NCI-H510A (cell line): ENCODE measurements around the gene FAM8A1.
A peak's percentile ranks its signal among the peaks of the same experiment; 100 is the strongest.
"Not testable (repeated sequence)": the region's sequence is repeated elsewhere in the genome, so short reads cannot be mapped to it uniquely, and the experiment has no call there.

Experiments used
- DNase-seq: peaks from one replicate; lab custom pipeline; 2025; lab: John Stamatoyannopoulos, UW

FAM8A1 gene

GRCh38 chr6:17599877-17600526 lies at the start of gene FAM8A1:
TSS of gene FAM8A1 (plus strand) at chr6:17600302. CDS start at chr6:17600410, 108 bp downstream.
- DNase-seq = peak; percentile 92

GRCh38 chr6:17551383-17551958 lies 48.6 kb upstream of the FAM8A1 start:
- no peak for DNase-seq

GRCh38 chr6:17552861-17553260 lies 47.2 kb upstream of the FAM8A1 start:
- DNase-seq = no peak

- no peak for DNase-seq
Measured at GRCh38 chr6:17556014-17556413, 44.1 kb upstream of the FAM8A1 start.

- no peak for DNase-seq
Measured at GRCh38 chr6:17562636-17563035, 37.5 kb upstream of the FAM8A1 start.

GRCh38 chr6:17565399-17565798 lies 34.7 kb upstream of the FAM8A1 start:
- DNase-seq = no peak

- DNase-seq = no peak
Measured at GRCh38 chr6:17574866-17575560, 25.1 kb upstream of the FAM8A1 start.

GRCh38 chr6:17577059-17577458 lies 23.0 kb upstream of the FAM8A1 start:
- no peak for DNase-seq

GRCh38 chr6:17580518-17581048 lies 19.5 kb upstream of the FAM8A1 start:
- peak; percentile 20 for DNase-seq

- DNase-seq = not testable (repeated sequence)
Measured at GRCh38 chr6:17581282-17581681, 18.8 kb upstream of the FAM8A1 start.

GRCh38 chr6:17583811-17584210 lies 16.3 kb upstream of the FAM8A1 start:
- no peak for DNase-seq

- peak; percentile 3 for DNase-seq
Measured at GRCh38 chr6:17584241-17584803, 15.8 kb upstream of the FAM8A1 start.

GRCh38 chr6:17585766-17586490 lies 14.2 kb upstream of the FAM8A1 start:
- DNase-seq = no peak

GRCh38 chr6:17586623-17587022 lies 13.5 kb upstream of the FAM8A1 start:
- not testable (repeated sequence) for DNase-seq

- DNase-seq = no peak
Measured at GRCh38 chr6:17588011-17588410, 12.1 kb upstream of the FAM8A1 start.

GRCh38 chr6:17589406-17590096 lies 10.6 kb upstream of the FAM8A1 start:
- DNase-seq = peak; percentile 72

- no peak for DNase-seq
Measured at GRCh38 chr6:17591287-17591686, 8.8 kb upstream of the FAM8A1 start.

- no peak for DNase-seq
Measured at GRCh38 chr6:17593246-17593645, 6.9 kb upstream of the FAM8A1 start.

- DNase-seq = no peak
Measured at GRCh38 chr6:17596085-17596484, 4.0 kb upstream of the FAM8A1 start.

- DNase-seq = peak; percentile 10
Measured at GRCh38 chr6:17600527-17601385, 654 bp downstream of the FAM8A1 start.

- no peak for DNase-seq
Measured at GRCh38 chr6:17601386-17601703, 1.2 kb downstream of the FAM8A1 start.
